ENCODE results near the gene KCNJ4.

The KCNJ4 gene

DNA sequence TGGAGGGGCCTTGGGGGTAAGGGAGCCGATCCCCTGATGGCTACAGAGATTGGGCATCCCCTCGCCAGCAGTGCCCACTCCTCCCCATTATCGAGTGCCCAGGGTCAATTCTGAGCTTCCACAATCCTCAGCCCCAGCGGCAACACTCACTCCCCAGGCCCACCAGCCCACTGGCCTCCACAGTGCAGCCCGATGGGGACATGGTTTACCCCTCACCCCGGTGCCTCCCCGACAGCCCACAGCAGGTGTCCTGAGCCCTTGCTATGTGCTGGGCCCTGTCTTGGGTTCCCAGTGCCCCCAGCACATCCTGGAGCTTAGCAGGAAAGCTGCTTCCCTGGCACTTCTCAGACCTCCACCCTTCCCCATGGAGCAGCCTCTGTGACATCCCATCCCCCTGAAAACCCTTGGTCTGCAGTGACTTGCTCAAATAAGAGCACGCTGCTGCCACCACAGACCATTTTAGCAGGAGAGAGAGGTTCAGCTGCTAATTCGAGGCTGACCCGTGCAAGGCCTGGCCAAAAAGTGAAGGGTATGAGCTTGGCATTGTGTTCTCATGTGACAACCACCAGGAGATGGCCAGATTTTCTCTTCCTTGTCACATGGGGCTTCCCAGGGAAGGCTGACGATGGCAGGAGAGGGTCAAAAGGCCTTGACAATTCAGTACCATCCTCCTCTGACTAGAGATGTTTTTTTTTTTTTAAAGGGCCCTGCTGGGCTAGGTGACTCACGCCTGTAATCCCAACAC lies 23.6 kb downstream of the KCNJ4 start:
- no peak for DNase-seq (ENCODE audit: low spot score)
- FAIRE-seq = no peak

GRCh38 chr22:38429499-38430068 lies 25.4 kb downstream of the KCNJ4 start:
- DNase-seq (ENCODE audit: low spot score) (no peak), FAIRE-seq (no peak)

DNA sequence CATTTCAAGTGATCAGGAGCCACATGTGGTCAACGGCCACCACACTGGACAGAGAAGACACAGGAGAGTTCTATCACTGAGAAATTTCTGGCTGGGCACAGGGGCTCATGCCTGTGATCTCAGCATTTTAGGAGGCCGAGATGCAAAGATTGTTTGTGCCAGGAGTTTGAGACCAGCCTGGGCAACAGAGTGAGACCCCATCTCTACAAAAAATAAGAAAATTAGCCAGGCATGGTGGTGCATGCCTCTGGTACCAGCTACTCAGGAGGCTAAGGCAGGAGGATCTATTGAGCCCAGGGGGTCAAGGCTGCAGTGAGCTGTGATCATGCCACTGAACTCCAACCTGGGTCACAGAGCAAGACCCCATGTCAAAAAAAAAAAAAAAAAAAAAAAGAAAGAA lies 26.3 kb downstream of the KCNJ4 start:
- FAIRE-seq (no peak), DNase-seq (ENCODE audit: low spot score) (no peak)

DNA sequence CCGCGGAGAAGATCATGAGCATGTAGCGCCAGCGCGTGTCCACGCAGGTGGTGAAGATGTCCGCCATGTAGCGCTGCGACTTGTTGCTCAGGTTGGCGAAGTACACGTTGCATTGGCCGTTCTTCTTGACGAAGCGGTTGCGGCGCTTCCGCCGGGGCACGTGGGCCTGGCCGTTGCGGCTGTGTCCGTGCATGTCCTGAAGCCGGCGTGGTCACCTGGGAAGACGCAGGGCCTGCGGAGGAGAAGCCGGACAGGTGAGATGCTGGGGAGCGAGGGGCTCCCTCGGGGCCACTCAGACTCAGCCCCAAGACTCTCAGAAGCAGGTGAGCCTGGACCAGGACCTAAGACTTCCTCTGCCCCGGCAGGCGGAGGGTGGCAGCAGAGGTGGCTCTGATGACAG lies 27.1 kb downstream of the KCNJ4 start:
- no peak for FAIRE-seq
- DNase-seq (ENCODE audit: low spot score) = no peak

- no peak for FAIRE-seq
- DNase-seq (ENCODE audit: low spot score) = no peak
Measured at GRCh38 chr22:38427465-38427864, 27.5 kb downstream of the KCNJ4 start.

DNA sequence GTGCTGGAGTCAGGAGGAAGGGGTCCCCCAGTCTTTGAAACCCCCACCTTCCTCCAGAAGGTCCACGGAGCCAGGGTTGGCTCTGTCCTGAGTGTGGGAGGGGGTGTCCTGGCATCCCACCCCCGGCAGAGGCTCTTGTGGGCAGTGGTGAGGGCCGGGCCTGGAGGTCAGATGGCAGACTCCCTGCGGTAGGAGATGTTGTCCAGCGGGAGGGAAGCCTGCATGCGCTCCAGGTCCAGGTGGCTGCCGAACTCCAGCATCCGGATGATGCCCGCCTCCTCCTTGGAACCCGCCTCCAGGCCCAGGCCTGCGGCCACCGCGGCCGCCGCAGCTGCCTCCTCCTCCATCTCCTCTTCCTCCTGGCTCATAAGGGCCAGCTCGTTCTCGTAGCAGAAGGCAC lies 28.4 kb downstream of the KCNJ4 start:
- FAIRE-seq = no peak
- DNase-seq (ENCODE audit: low spot score) = no peak

- FAIRE-seq (no peak), DNase-seq (ENCODE audit: low spot score) (no peak)
Measured at GRCh38 chr22:38424525-38425080, 30.4 kb downstream of the KCNJ4 start.

DNA sequence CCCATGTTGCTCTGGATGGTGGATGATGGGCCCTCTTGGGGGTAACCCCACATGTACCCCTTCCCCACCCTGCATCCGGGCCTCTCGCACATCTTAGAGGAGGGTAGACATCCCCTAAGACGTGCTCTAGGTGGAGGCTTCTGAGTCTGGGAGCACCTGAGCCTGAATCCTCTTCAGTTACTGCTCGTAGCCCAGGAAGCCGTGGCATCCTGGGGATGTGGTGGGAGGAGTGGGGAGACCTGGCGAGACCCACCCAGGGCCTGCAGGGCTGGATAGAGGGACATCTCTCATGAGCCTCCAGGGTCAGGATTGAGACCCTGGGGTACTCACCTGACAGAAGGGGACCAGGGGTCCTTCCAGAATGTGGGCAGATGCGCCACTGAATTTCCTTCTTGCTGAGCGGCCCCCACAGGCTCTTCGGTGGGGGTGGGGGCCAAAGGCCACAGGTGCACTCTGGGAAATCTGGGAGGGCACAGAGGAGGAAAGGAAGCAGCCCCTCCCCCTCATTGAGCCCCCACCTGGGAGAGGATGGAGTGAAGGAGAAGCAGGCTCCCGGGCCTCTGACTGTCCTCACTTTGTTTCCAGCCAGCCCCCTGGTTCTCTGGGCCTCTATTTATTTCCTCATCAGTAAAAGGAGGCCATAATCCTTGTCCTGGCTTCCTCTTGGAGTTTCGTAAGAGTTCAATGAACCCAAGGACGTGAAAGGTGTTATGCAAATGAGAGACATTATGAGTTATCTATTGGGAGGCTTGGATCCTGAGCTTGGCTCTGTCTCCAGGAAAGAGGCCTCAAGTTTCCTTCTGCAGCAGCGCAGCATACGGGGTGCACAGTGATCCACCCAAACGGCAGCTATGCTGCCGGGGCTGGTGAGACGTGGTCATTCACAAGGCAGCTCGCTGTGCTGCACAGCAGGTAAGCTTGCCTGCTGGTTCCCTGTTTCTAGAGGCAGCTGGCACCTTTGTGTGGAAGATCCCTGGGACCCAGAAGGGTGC lies 31.2 kb downstream of the KCNJ4 start:
- FAIRE-seq (no peak), DNase-seq (ENCODE audit: low spot score) (no peak)

DNA sequence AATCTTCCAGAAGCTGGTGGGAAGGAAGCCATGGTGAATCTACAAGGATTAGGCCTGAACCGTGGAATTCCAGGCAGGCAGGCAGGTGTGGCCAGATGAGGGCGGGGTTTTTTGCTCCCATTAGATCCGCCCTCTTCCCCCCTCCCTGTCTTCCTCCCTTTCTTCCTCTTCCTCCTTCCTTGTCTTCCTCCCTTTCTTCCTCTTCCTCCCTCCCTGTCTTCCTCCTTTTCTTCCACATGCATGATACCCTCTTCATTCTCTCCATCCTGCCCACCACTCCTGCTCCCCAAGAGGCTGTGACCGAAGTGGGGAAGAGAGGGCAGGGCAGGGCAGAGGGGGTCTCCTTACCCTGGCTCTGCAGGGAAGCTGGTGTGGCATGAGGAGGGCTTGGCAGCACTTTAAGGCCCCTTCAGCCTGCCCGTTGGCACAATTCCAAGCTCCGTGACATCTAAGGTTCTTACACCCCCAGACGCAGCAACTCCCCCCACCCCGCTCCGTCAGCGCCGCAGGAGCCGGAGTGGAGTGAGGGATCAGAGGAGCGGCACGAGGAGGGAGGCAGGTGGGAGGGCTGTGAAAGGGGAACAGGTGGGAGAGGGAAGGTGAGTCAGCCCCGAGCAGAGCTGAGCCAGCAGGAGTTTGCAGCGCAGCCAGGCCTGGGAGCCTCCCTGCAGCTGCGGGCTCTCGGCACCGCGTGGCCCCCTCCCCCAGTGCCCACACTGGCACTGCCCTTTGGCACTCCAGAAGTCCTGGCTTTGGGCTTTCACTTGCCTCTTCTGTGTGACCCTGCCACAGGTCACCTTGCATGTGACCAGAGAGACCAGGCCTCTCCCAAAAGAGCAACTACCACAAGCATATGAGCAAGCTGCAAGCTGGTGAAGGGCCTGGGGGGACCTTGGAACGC lies 32.1 kb downstream of the KCNJ4 start:
- DNase-seq (ENCODE audit: low spot score) (no peak), FAIRE-seq (no peak)

GRCh38 chr22:38420734-38421133 lies 34.3 kb downstream of the KCNJ4 start:
- FAIRE-seq (no peak), DNase-seq (ENCODE audit: low spot score) (no peak)

- no peak for DNase-seq (ENCODE audit: low spot score)
- no peak for FAIRE-seq
Measured at GRCh38 chr22:38419858-38420160, 35.2 kb downstream of the KCNJ4 start.

GRCh38 chr22:38419121-38419857 lies 35.7 kb downstream of the KCNJ4 start:
- DNase-seq (ENCODE audit: low spot score) = no peak
- FAIRE-seq = no peak

- DNase-seq (ENCODE audit: low spot score) = no peak
Measured at GRCh38 chr22:38418589-38418988, 36.4 kb downstream of the KCNJ4 start.

DNA sequence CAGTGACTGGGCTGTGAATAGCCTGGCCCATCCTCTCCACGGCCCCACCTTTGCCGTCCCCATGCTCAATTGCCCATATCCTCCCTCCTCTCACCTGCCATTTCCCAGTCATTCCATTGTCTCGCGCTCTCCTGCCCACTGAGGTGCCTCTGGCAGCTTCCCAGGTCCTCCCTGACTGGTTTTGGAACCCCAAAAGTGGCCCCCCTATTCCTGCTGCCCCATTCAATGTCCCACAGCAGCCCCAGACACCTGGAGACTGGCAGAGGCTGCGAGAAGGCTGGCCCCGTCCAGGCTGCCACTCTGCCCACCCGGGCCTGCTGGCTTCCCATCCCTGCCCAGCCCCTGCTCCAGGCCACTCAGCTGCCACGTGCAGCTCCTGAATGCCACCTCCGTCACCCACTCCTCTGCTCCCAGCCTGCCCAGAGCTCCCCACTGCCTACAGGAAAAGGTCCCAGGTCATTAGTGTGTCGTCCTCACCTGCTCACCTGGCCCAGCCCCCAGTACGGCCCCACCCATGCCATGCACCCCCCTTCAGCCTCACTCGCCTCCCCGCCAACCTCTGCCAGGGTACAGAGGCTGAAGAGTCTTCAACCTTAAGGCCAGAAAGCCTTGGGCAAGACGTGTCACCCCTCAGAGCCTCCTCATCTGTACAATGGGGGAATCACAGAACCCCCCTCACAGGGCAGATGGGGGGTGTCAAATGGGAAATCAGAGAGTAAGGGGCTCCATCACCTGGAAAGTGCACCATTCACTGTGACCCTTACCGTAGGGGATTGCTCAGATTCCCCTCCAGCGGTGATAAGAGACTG lies 37.5 kb downstream of the KCNJ4 start:
- DNase-seq (ENCODE audit: low spot score) (no peak), FAIRE-seq (no peak)

More at GRCh38 chr22:38418589-38418988, 36.4 kb downstream of the KCNJ4 start:
- FAIRE-seq = no peak

DNA sequence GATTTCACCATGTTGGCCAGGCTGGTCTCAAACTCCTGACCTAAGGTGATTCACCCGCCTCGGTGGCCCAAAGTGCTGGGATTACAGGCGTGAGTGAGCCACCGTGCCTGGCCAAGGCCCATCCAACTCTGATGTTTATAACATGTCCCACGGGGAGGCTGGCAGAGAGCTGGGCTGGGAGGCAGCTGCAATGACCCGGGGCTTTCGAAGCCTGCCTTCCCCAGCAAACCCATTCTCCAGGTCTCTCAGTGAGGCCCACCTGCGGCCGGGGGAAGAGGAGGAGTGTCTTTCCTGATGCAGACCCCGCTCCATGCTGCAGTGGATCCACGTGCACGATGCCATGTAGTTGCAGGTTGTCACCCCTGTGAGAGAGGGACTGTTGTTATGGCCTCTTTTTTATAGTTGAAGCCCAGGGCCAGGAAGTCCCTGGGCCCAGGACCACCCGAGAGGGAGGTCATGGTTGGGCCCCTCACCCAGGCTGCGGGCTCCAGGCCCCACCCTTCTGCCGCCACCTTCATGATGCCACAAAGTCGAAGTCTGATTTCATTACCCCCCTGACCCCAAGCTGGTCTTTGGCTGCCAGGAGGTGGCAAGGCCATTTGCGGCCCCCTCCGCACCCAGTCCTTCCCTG lies 38.3 kb downstream of the KCNJ4 start:
- FAIRE-seq = no peak
- DNase-seq (ENCODE audit: low spot score) = no peak

DNA sequence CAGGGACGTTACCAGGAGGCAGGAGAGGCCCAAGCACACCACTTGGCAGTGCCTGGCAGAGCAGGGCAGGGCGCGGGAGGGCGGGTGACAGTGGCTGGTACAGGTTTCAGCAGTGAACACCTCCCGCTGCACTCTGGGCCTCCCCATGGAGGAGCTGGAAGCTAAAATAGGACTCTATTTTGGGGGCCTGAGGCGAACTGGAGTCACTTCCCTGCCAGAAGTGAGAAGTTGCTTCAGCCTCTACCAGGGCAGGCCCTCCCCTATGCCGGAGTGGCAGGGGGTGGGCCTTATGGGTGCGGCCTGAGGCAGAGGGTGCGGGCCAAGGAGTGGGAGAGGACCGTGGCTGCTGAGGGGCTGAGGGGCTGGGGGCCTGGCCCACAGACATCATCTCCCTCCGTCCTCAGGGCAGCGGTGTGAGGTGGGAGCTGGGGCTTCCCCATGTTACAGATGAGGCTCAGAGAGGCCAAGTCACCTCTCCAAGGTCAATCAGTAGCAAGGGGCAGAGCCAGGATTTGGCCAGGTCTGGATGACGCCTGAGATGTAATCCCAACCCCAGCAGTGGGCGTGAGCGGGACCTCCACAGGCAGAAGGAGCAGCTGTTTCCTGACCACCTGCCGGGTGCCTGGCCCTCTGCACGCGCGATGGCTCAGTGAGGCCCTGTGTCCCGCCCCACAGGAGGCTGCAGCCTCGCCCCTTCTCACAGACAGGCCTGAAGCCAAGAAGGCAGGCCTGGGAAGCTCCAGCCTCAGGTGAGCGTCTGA lies 39.3 kb downstream of the KCNJ4 start:
- FAIRE-seq (no peak), DNase-seq (ENCODE audit: low spot score) (no peak)

GRCh38 chr22:38415046-38415445 lies 40.0 kb downstream of the KCNJ4 start:
- no peak for FAIRE-seq
- DNase-seq (ENCODE audit: low spot score) = no peak

- DNase-seq (ENCODE audit: low spot score) (no peak), FAIRE-seq (no peak)
Measured at GRCh38 chr22:38414009-38414395, 41.0 kb downstream of the KCNJ4 start.

Measured in RCC 7860 (cell line).